Thyroid gland (tissue), 4 donors: ENCODE data around the gene SKI. TPM values are rescaled to one million over a fixed set of nuclear protein-coding genes. Genes with fewer than 3 reads are reported as not detected.

Experiments
- DNase-seq, 2 donors: peaks; one replicate each; pipeline ENCODE4 v3.0.0-alpha.2; 2019
- H3K27ac ChIP-seq, 3 donors: fragments of 200-600 bp; sonication (generic); 1 replicate in 2 of 3; 2 replicates in 1 of 3; pipeline ENCODE4 v1.5.1; 2016 to 2019; ENCODE audit warnings: mild to moderate bottlenecking in 1 of 3, moderate library complexity in 1 of 3
- H3K27me3 ChIP-seq: fragments of 200-600 bp; sonication (generic); one replicate; pipeline ENCODE4 v1.5.1; 2019
- H3K36me3 ChIP-seq, 2 donors: fragments of 200-600 bp; sonication (generic); one replicate each; pipeline ENCODE4 v1.5.1; 2016 to 2019
- H3K4me1 ChIP-seq, 2 donors: fragments of 200-600 bp; sonication (generic); one replicate each; pipeline ENCODE4 v1.5.1; 2017 to 2019
- H3K4me3 ChIP-seq, 3 donors: fragments of 200-600 bp; sonication (generic); replicated peaks in 1 of 3; 1 replicate in 2 of 3; 2 replicates in 1 of 3; pipeline ENCODE4 v1.5.1; 2016; ENCODE audit warnings: mild to moderate bottlenecking in 1 of 3
- H3K9me3 ChIP-seq: fragments of 200-600 bp; sonication (generic); one replicate; pipeline ENCODE4 v1.5.1; 2017
- POLR2A ChIP-seq, 2 donors: fragments of 450-650 bp; IDR thresholded peaks; one replicate each; pipeline ENCODE4 v1.6.1; 2017; ENCODE audit warnings: antibody characterized with exemption in 2 of 2, mild to moderate bottlenecking in 2 of 2, moderate library complexity in 1 of 2
- WGBS, 2 donors: methylation state at CpG; one replicate each; pipeline ENCODE4 v1.1.5; 2017; 5-methylcytosine and 5-hydroxymethylcytosine counted together
- intact Hi-C: fragments of 100-400 bp; cut with DNase I; formaldehyde crosslinking; loops from one replicate; pipeline ENCODE4 v1.15.1; 2023
- total RNA-seq, 4 donors: library from RNA; depleted of rRNA; stranded (reverse); fragments of >200 nt; gene quantifications; one replicate each; pipeline ENCODE4 v1.2.3, GENCODE V29; 2016
- TF ChIP-seq, protein P1 (sequence below), 6 experiments: fragments of 200-600 bp in 3 of 6; fragments of 450-650 bp in 3 of 6; sonication (generic) in 3 of 6; IDR thresholded peaks; one replicate each; pipeline ENCODE4 v1.5.1; 2016 to 2019; ENCODE audit warnings: antibody characterized with exemption in 6 of 6, mild to moderate bottlenecking in 2 of 6, inconsistent platforms in 1 of 6, moderate library complexity in 1 of 6

Gene SKI
- total RNA-seq, 4 donors from 2014 or later = 31.4 to 59.6 (median 39.9) TPM

- H3K4me1 ChIP-seq = peaks cover 64 to 70% of the 10 kb centered on the region in 2 donors
- no peak for DNase-seq
- peak overlapping the region; percentile 7 to 71 (median 60) for H3K27ac ChIP-seq
- TF ChIP-seq POLR2A (IDR thresholded peaks at IDR 0.05) = no peak
- TF ChIP-seq, protein P1, sequence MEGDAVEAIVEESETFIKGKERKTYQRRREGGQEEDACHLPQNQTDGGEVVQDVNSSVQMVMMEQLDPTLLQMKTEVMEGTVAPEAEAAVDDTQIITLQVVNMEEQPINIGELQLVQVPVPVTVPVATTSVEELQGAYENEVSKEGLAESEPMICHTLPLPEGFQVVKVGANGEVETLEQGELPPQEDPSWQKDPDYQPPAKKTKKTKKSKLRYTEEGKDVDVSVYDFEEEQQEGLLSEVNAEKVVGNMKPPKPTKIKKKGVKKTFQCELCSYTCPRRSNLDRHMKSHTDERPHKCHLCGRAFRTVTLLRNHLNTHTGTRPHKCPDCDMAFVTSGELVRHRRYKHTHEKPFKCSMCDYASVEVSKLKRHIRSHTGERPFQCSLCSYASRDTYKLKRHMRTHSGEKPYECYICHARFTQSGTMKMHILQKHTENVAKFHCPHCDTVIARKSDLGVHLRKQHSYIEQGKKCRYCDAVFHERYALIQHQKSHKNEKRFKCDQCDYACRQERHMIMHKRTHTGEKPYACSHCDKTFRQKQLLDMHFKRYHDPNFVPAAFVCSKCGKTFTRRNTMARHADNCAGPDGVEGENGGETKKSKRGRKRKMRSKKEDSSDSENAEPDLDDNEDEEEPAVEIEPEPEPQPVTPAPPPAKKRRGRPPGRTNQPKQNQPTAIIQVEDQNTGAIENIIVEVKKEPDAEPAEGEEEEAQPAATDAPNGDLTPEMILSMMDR (IDR thresholded peaks at IDR 0.05) = no peak
- H3K36me3 ChIP-seq = no peaks in the 10 kb centered on the region
- H3K9me3 ChIP-seq = no peaks in the 10 kb centered on the region
- intact Hi-C loops = no loop called here
- no peak overlapping the region for H3K4me3 ChIP-seq
- H3K27me3 ChIP-seq = no peaks in the 10 kb centered on the region
- 70 to 75% methylated on average over 5 of the region's 16 CpGs for WGBS, 2 donors
These were observed 50.6 kb downstream of the SKI start for GRCh38 chr1:2278591-2279209.

DNA sequence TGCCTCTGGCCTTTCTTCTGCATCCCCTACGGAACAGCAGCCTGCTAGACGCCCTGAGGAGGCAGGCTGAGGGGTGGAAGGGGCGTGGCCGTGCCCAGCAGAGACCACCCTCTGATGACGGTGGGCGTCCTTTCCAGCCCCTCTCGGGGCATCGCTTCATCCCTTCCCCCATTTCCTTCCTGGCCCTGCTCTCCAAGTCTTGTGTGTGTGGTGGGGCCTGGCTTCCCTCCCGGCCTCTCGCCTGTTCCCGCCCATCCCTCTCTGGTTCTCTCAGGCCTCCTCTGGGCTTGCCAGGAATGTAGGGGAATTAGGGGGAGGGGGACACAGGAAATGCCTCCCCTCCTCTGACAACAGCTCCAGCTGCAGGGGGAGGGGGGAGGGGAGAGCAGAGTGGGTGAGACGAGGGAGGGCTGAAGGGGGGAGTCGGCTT, 51.1 kb downstream of the SKI start:
- peaks cover 59 to 69% of the 10 kb centered on the region in 2 donors for H3K4me1 ChIP-seq
- DNase-seq = peak; percentile 73 to 75
- TF ChIP-seq, protein P1 (IDR thresholded peaks at IDR 0.05) = no peak
- TF ChIP-seq POLR2A (IDR thresholded peaks at IDR 0.05) = no peak

DNA sequence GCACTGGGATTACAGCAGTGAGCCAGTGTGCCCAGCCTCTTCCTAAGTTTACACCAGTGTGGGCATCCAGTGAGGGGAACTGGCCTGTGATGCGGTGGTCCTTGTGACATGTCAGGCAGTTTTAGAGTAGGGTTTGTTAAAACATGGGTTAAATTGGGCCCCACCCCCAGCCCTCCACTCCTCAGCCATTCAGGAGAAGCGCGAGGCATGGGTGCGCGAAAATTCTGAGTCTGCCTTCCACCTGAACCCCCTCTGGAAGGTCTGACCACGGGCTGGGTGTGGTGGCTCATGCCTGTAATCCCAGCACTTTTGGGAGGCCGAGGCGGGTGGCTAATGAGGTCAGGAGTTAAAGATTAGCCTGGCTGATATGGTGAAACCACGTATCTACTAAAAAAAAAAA, 51.7 kb downstream of the SKI start:
- no peak for TF ChIP-seq POLR2A (IDR thresholded peaks at IDR 0.05)
- TF ChIP-seq, protein P1 (IDR thresholded peaks at IDR 0.05) = no peak
- no peaks in the 10 kb centered on the region for H3K9me3 ChIP-seq
- H3K4me3 ChIP-seq = no peak overlapping the region
- H3K27ac ChIP-seq = peak overlapping the region; percentile 20 to 71 (median 60)
- H3K27me3 ChIP-seq = no peaks in the 10 kb centered on the region
- no peak for DNase-seq
- WGBS, 2 donors = 58 to 59% methylated on average over 7 to 9 of the region's 9 CpGs
- intact Hi-C loops = no loop called here
- no peaks in the 10 kb centered on the region for H3K36me3 ChIP-seq
- H3K4me1 ChIP-seq = peaks cover 53 to 63% of the 10 kb centered on the region in 2 donors

More for the DNA sequence above, 51.1 kb downstream of the SKI start:
- Histone ChIP-seq H3K9me3 (no peaks in the 10 kb centered on the region), H3K27ac (peak overlapping the region; percentile 20 to 71 (median 60)), H3K4me3 (no peak overlapping the region), H3K27me3 (no peaks in the 10 kb centered on the region), H3K36me3 (no peaks in the 10 kb centered on the region)
- 5 to 23% methylated on average over 9 to 12 of the region's 13 CpGs for WGBS, 2 donors
- intact Hi-C loops = no loop called here

GRCh38 chr1:2282556-2283270, 54.6 kb downstream of the SKI start:
- Histone ChIP-seq H3K9me3 (no peaks in the 10 kb centered on the region), H3K4me1 (peaks cover 27 to 46% of the 10 kb centered on the region in 2 donors), H3K27me3 (no peaks in the 10 kb centered on the region), H3K4me3 (no peak overlapping the region), H3K27ac (no peak overlapping the region), H3K36me3 (no peaks in the 10 kb centered on the region)
- intact Hi-C loops = no loop called here
- DNase-seq = no peak
- no peak for TF ChIP-seq POLR2A (IDR thresholded peaks at IDR 0.05)
- TF ChIP-seq, protein P1 (IDR thresholded peaks at IDR 0.05) = no peak
- 95 to 99% methylated on average over 20 to 22 of the region's 29 CpGs for WGBS, 2 donors
